Right cardiac atrium (tissue), 5 donors: ENCODE data around the gene PAX8. TPM values are rescaled to one million over a fixed set of nuclear protein-coding genes. Genes with fewer than 3 reads are reported as not detected.
"Not testable (repeated sequence)": the region's sequence is repeated elsewhere in the genome, so short reads cannot be mapped to it uniquely, and the experiment has no call there.

Source experiments
- ATAC-seq, 2 donors: fragments of 200-7000 bp; cut with Tn5 transposase; one replicate each; pipeline versions ENCODE4 v1.8.0 to v1.9.1; 2020; ENCODE audit warnings: moderate library complexity in 2 of 2, mild to moderate bottlenecking in 1 of 2
- DNase-seq, 3 donors: peaks; one replicate each; pipeline ENCODE4 v3.0.0-alpha.2; 2020
- H3K27ac ChIP-seq: one replicate; pipeline ENCODE4 v1.5.1; 2013; ENCODE audit warnings: mild to moderate bottlenecking, low read length, control low read depth, moderate library complexity
- H3K27me3 ChIP-seq: one replicate; pipeline ENCODE4 v1.6.1; 2013; ENCODE audit not compliant: control insufficient read depth, insufficient read depth
- H3K4me1 ChIP-seq: one replicate; pipeline ENCODE4 v1.6.1; 2013; ENCODE audit warnings: low read length; ENCODE audit not compliant: control insufficient read depth, insufficient read depth
- H3K4me3 ChIP-seq: one replicate; pipeline ENCODE4 v1.5.1; 2013; ENCODE audit warnings: low read length, control low read depth
- H3K9me3 ChIP-seq: one replicate; pipeline ENCODE4 v1.6.1; 2013; ENCODE audit warnings: low read length; ENCODE audit not compliant: control insufficient read depth
- WGBS: extraction: QIAGEN DNeasy Blood & Tissue Kit; methylation state at CpG from one replicate; pipeline ENCODE4 v1.1.7; 2013; 5-methylcytosine and 5-hydroxymethylcytosine counted together
- intact Hi-C, 4 donors: fragments of 100-400 bp; cut with DNase I; formaldehyde crosslinking; loops; one replicate each; pipeline versions ENCODE4 v1.11.0 to v1.14.0; 2022 to 2023
- polyA plus RNA-seq: library from polyadenylated mRNA; stranded (reverse); fragments of 200-250 nt; gene quantifications from one replicate; pipeline ENCODE4 v1.2.3, GENCODE V29; 2013
- total RNA-seq, 4 donors: library from RNA; stranded (reverse); fragmentation: NEBNext Ultra II Directional; extraction: Animal tissue kit (Norgen Biotek cat#: 25700); gene quantifications; one replicate each; pipeline ENCODE4 v1.2.1, GENCODE V29; 2021
- donor health status: healthy with polysubstance abuse.
- donor health status: DM: no; HTN: yes; CAD: no.
- donor health status: DM: no; HTN: no; CAD: no.
- donor health status: DM: no; HTN: yes; CAD: no; lungs with severe emphysema.
- donor health status: DM: yes; HTN: yes; CAD: no.

Gene PAX8
- total and polyA plus RNA-seq, 5 donors = 0.05 to 1.9 (median 0.40) TPM; not detected in 1

- DNase-seq, H3K27me3 ChIP-seq, H3K27ac ChIP-seq, H3K9me3 ChIP-seq, H3K4me3 ChIP-seq, H3K4me1 ChIP-seq, intact Hi-C loops, ATAC-seq: not testable (repeated sequence)
- WGBS = 77% methylated on average over 3 of the region's 3 CpGs
Measured at GRCh38 chr2:113311191-113311590, 32.5 kb upstream of the PAX8 start.

GRCh38 chr2:113309655-113310387 is 31.1 kb upstream of the PAX8 start:
- ATAC-seq (no peak), DNase-seq (no peak)
- intact Hi-C loops = no loop called here
- WGBS = 89% methylated on average over 6 of the region's 6 CpGs
- H3K4me3 ChIP-seq = no peak overlapping the region
- H3K9me3 ChIP-seq = no peaks in the 10 kb centered on the region
- H3K27ac ChIP-seq = no peak overlapping the region
- no peaks in the 10 kb centered on the region for H3K4me1 ChIP-seq
- H3K27me3 ChIP-seq = no peaks in the 10 kb centered on the region

- H3K4me1 ChIP-seq, H3K27me3 ChIP-seq, ATAC-seq, H3K27ac ChIP-seq, H3K4me3 ChIP-seq, DNase-seq, H3K9me3 ChIP-seq, intact Hi-C loops: not testable (repeated sequence)
Measured at GRCh38 chr2:113308784-113309183, 30.1 kb upstream of the PAX8 start.

GRCh38 chr2:113306207-113306606 is 27.5 kb upstream of the PAX8 start:
- ATAC-seq, H3K4me3 ChIP-seq, intact Hi-C loops, H3K27ac ChIP-seq, H3K27me3 ChIP-seq, H3K9me3 ChIP-seq, H3K4me1 ChIP-seq, DNase-seq: not testable (repeated sequence)
- WGBS = 78% methylated on average over 4 of the region's 4 CpGs

- H3K9me3 ChIP-seq, DNase-seq, H3K4me3 ChIP-seq, H3K27ac ChIP-seq, H3K27me3 ChIP-seq, intact Hi-C loops, ATAC-seq, H3K4me1 ChIP-seq: not testable (repeated sequence)
- 41% methylated on average over 15 of the region's 15 CpGs for WGBS
Measured at GRCh38 chr2:113305749-113306148, 27.0 kb upstream of the PAX8 start.

- H3K4me3 ChIP-seq = no peak overlapping the region
- H3K4me1 ChIP-seq = no peaks in the 10 kb centered on the region
- DNase-seq (no peak), ATAC-seq (no peak)
- no peak overlapping the region for H3K27ac ChIP-seq
- 89% methylated on average over 6 of the region's 6 CpGs for WGBS
- H3K27me3 ChIP-seq = no peaks in the 10 kb centered on the region
- H3K9me3 ChIP-seq = no peaks in the 10 kb centered on the region
- intact Hi-C loops = no loop called here
Measured at GRCh38 chr2:113305146-113305545, 26.4 kb upstream of the PAX8 start.

- Histone ChIP-seq H3K27me3 (no peaks in the 10 kb centered on the region), H3K4me3 (no peak overlapping the region), H3K4me1 (no peaks in the 10 kb centered on the region), H3K9me3 (no peaks in the 10 kb centered on the region), H3K27ac (no peak overlapping the region)
- intact Hi-C loops = no loop called here
- 87% methylated on average over 6 of the region's 6 CpGs for WGBS
- DNase-seq (no peak), ATAC-seq (no peak)
Measured at GRCh38 chr2:113304702-113305101, 26.0 kb upstream of the PAX8 start.

- H3K9me3 ChIP-seq, H3K27ac ChIP-seq, intact Hi-C loops, H3K4me1 ChIP-seq, DNase-seq, H3K4me3 ChIP-seq, H3K27me3 ChIP-seq, ATAC-seq: not testable (repeated sequence)
- WGBS = 66% methylated on average over 9 of the region's 9 CpGs
Measured at GRCh38 chr2:113302216-113302980, 23.7 kb upstream of the PAX8 start.

- ATAC-seq (no peak), DNase-seq (no peak)
- no peaks in the 10 kb centered on the region for H3K9me3 ChIP-seq
- no peaks in the 10 kb centered on the region for H3K4me1 ChIP-seq
- 83% methylated on average over 4 of the region's 4 CpGs for WGBS
- no peak overlapping the region for H3K4me3 ChIP-seq
- no peaks in the 10 kb centered on the region for H3K27me3 ChIP-seq
- H3K27ac ChIP-seq = no peak overlapping the region
- intact Hi-C loops = no loop called here
Measured at GRCh38 chr2:113300281-113300680, 21.6 kb upstream of the PAX8 start.

- Histone ChIP-seq H3K27ac (no peak overlapping the region), H3K27me3 (no peaks in the 10 kb centered on the region), H3K4me3 (no peak overlapping the region), H3K9me3 (no peaks in the 10 kb centered on the region), H3K4me1 (no peaks in the 10 kb centered on the region)
- ATAC-seq = no peak
- WGBS = 78% methylated on average over 2 of the region's 2 CpGs
- no peak for DNase-seq
- intact Hi-C loops = no loop called here
Measured at GRCh38 chr2:113298176-113298575, 19.5 kb upstream of the PAX8 start.

GRCh38 chr2:113297590-113297989 is 18.9 kb upstream of the PAX8 start:
- H3K4me3 ChIP-seq, ATAC-seq, DNase-seq, H3K27me3 ChIP-seq, H3K27ac ChIP-seq, H3K9me3 ChIP-seq, H3K4me1 ChIP-seq, intact Hi-C loops: not testable (repeated sequence)
- WGBS = 13% methylated on average over 2 of the region's 2 CpGs
